AG04449 (cell line): ENCODE measurements around the gene PNMA8B.

Experiments used
- CTCF ChIA-PET: fragments of 350-600 bp; formaldehyde crosslinking; extraction: SDS; loops from one replicate; lab custom pipeline; 2021; ENCODE audit warnings: antibody characterized with exemption; lab: Yijun Ruan, JAX
- POLR2A ChIA-PET: fragments of 400-600, 350-600 bp; formaldehyde crosslinking; extraction: SDS; loops from one replicate; lab custom pipeline; 2020; ENCODE audit warnings: antibody characterized with exemption, inconsistent platforms; lab: Yijun Ruan, JAX
- DNase-seq: peaks from one replicate; pipeline ENCODE4 v3.0.0-alpha.2; 2010; ENCODE audit warnings: low read depth, low spot score
- H3K4me3 ChIP-seq: 2 replicates; pipeline ENCODE4 v1.5.1; 2011; ENCODE audit warnings: low read depth, mild to moderate bottlenecking, control low read depth, low read length
- CTCF ChIP-seq: IDR thresholded peaks from one replicate; pipeline ENCODE4 v1.5.1; 2011; ENCODE audit warnings: mild to moderate bottlenecking, moderate library complexity, low read length, control low read depth, inconsistent platforms; ENCODE audit not compliant: insufficient read depth; ENCODE audit errors: missing control alignments

PNMA8B gene

GRCh38 chr19:46460981-46461380 lies 34.7 kb downstream of the PNMA8B start:
- CTCF ChIA-PET, result interaction anchor here (1.0 kb wide), 1 partner anchor 13 kb away, joined by 3 read pairs; no protein-coding TSS in a partner anchor
- H3K4me3 ChIP-seq, result no peak overlapping the region
- DNase-seq, result no peak
- TF ChIP-seq CTCF, result no peak
- POLR2A ChIA-PET, result no interaction called here

DNA sequence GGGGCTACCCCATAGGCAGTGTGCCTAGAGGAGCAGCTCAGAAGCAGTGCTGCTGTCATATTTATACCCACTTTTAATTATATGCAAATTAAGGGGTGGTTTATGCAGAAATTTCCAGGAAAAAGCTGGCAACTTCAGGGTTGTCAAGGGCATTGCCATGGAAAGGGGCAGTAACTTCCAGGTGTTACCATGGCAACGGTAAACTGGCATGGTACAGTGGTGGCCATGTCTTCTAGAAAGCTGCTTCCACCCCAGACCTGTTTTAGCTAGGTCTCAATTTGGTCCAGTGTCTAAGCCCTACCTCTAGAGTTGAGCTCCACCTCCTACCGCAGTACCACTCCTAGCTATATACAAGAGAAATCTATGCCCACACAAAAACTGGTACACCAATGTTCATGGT lies 35.6 kb downstream of the PNMA8B start:
- TF ChIP-seq CTCF, result no peak
- DNase-seq, result no peak
- ChIA-PET POLR2A (no interaction called here), CTCF (interaction anchor here (0.6 to 0.8 kb wide), 2 partner anchors 58 to 113 kb away, joined by 3 read pairs; no protein-coding TSS in a partner anchor)
- H3K4me3 ChIP-seq, result no peak overlapping the region

DNA sequence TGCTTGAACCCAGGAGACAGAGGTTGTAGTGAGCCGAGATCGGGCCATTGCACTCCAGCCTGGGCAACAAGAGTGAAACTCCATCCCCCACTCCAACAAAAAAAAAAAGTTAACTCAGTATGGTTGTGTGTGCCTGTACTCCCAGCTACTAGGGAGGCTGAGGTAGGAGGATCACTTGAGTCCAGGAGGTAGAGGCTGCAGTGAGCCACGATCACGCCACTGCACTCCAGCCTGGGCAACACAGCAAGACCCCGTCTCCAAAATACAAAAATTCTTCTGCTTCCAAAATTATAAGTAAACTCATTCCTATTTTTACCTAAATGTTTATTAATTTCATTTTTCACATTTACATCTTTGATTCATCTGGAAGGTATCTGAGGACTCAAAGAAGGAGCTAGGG lies 38.7 kb downstream of the PNMA8B start:
- CTCF ChIA-PET, result interaction anchor here (0.6 to 1.1 kb wide), 2 partner anchors 57 to 62 kb away, joined by 3 to 4 read pairs; no protein-coding TSS in a partner anchor
- POLR2A ChIA-PET, result no interaction called here
- no peak for TF ChIP-seq CTCF

GRCh38 chr19:46454244-46454643 lies 41.4 kb downstream of the PNMA8B start:
- ChIA-PET CTCF (no interaction called here), POLR2A (no interaction called here)
- no peak for TF ChIP-seq CTCF
- DNase-seq, result no peak
- no peak overlapping the region for H3K4me3 ChIP-seq

More for the DNA sequence above, 38.7 kb downstream of the PNMA8B start:
- H3K4me3 ChIP-seq, result no peak overlapping the region
- no peak for DNase-seq

- DNase-seq, result no peak
- CTCF ChIA-PET, result no interaction called here
- no peak for TF ChIP-seq CTCF
- POLR2A ChIA-PET, result no interaction called here
- no peak overlapping the region for H3K4me3 ChIP-seq
Observed at GRCh38 chr19:46453661-46454060, 42.0 kb downstream of the PNMA8B start.

- ChIA-PET POLR2A (no interaction called here), CTCF (interaction anchor here (2.1 kb wide), 1 partner anchor 13 kb away, joined by 5 read pairs; no protein-coding TSS in a partner anchor)
- no peak overlapping the region for H3K4me3 ChIP-seq
- no peak for TF ChIP-seq CTCF
- DNase-seq, result no peak
Observed at GRCh38 chr19:46452186-46452585, 43.5 kb downstream of the PNMA8B start.
